ENCODE measurements around the gene NAV2.

- TF ChIP-seq POLR2A (IDR thresholded peaks at IDR 0.05): no peak
- no peak for TF ChIP-seq CTCF (IDR thresholded peaks at IDR 0.05)
These were observed 108.8 kb downstream of the NAV2 start for GRCh38 chr11:19821412-19821875.

Measured in transverse colon (tissue), 3 donors.